Lower leg skin (tissue), 3 donors: ENCODE results near the gene PALLD.

Experiments used
- POLR2A ChIP-seq, 2 donors: fragments of 450-650 bp; IDR thresholded peaks; one replicate each; pipeline ENCODE4 v1.6.1; 2016 to 2017; ENCODE audit warnings: antibody characterized with exemption in 2 of 2, mild to moderate bottlenecking in 1 of 2, moderate library complexity in 1 of 2
- TF ChIP-seq, protein P1 (sequence below), 3 donors: fragments of 450-650 bp; IDR thresholded peaks; one replicate each; pipeline ENCODE4 v1.5.1; 2016; ENCODE audit warnings: antibody characterized with exemption in 3 of 3, mild to moderate bottlenecking in 3 of 3, moderate library complexity in 2 of 3

DNA sequence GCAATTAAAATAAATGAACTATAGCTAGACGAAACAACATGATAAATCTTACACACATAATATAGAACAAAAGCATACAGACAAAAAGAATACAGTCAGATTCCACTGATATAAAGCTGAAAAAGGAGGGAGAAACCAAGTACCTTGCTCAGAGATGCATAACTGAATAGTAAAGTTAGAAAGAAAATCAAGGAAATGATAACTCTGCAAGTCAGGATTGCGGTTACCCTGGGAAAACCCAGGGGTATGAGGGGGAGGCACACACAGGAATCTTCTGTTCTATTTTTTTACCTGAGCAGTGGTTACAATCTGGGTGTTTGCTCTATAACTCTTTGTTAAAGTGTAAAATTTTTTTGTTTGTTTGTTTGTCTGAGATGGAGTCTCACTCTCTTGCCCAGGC, 304.1 kb downstream of the PALLD start:
- no peak for TF ChIP-seq POLR2A (IDR thresholded peaks at IDR 0.05)
- TF ChIP-seq, protein P1, sequence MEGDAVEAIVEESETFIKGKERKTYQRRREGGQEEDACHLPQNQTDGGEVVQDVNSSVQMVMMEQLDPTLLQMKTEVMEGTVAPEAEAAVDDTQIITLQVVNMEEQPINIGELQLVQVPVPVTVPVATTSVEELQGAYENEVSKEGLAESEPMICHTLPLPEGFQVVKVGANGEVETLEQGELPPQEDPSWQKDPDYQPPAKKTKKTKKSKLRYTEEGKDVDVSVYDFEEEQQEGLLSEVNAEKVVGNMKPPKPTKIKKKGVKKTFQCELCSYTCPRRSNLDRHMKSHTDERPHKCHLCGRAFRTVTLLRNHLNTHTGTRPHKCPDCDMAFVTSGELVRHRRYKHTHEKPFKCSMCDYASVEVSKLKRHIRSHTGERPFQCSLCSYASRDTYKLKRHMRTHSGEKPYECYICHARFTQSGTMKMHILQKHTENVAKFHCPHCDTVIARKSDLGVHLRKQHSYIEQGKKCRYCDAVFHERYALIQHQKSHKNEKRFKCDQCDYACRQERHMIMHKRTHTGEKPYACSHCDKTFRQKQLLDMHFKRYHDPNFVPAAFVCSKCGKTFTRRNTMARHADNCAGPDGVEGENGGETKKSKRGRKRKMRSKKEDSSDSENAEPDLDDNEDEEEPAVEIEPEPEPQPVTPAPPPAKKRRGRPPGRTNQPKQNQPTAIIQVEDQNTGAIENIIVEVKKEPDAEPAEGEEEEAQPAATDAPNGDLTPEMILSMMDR (IDR thresholded peaks at IDR 0.05) = no peak
